ENCODE results near the gene RNF32. TPM values are rescaled to one million over a fixed set of nuclear protein-coding genes. Genes with fewer than 3 reads are reported as not detected.
A peak's percentile ranks its signal among the peaks of the same experiment; 100 is the strongest.
"Not testable (repeated sequence)": the region's sequence is repeated elsewhere in the genome, so short reads cannot be mapped to it uniquely, and the experiment has no call there.

Gene RNF32
- total and polyA plus RNA-seq, 12 donors: 0.21 to 1.00 (median 0.39) TPM; not detected in 3

DNA sequence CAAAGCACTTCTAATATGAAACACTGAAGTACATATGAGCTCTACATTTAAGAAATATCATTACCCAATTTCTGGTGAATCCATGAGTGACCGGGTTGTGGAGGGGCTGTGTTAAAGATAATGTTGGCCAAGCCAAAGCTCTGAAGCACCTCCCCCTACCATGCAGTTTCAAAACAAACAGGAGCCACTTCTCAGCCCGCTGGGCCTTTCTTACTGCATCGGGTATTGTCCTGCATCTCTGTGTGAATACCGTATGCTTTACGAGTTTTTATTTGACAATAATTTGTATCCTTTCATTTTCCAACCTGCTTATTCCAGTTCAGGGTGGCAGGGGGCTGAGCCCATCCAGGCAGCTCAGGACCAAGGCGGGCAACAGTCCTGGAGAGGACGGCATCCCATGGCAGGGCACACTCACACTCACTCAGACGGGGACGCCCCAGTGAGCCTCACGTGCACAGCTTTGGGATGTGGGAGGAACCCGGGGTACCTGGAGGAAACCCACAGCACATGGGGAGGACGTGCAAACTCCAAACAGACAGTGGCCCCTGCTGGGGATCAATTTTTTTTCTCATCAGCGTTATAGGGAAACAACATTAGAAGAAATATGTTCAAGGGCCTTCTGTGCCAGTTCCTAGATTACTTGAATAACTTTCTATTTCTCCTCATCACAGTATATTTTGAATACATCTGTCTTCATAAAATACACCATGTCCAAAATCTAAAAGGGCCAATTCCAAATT, 1.9 kb downstream of the RNF32 start:
- Histone ChIP-seq H3K4me3 (no peak overlapping the region), H3K4me1 (peaks cover 0 to 24% (median 13%) of the 10 kb centered on the region in 9 donors), H3K27ac (no peak overlapping the region), H3K9me3 (peaks cover 0 to 13% (median 0%) of the 10 kb centered on the region in 11 donors), H3K36me3 (no peaks in the 10 kb centered on the region), H3K27me3 (peaks cover 0 to 23% (median 4%) of the 10 kb centered on the region in 7 donors)
- DNase-seq (no peak), ATAC-seq (no peak)
- intact Hi-C loops (cut with DNase I): no loop called here
- 71 to 81% methylated on average over 13 of the region's 13 CpGs for WGBS, 2 donors
- TF ChIP-seq, protein P1, sequence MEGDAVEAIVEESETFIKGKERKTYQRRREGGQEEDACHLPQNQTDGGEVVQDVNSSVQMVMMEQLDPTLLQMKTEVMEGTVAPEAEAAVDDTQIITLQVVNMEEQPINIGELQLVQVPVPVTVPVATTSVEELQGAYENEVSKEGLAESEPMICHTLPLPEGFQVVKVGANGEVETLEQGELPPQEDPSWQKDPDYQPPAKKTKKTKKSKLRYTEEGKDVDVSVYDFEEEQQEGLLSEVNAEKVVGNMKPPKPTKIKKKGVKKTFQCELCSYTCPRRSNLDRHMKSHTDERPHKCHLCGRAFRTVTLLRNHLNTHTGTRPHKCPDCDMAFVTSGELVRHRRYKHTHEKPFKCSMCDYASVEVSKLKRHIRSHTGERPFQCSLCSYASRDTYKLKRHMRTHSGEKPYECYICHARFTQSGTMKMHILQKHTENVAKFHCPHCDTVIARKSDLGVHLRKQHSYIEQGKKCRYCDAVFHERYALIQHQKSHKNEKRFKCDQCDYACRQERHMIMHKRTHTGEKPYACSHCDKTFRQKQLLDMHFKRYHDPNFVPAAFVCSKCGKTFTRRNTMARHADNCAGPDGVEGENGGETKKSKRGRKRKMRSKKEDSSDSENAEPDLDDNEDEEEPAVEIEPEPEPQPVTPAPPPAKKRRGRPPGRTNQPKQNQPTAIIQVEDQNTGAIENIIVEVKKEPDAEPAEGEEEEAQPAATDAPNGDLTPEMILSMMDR (IDR thresholded peaks at IDR 0.05): no peak

GRCh38 chr7:156647330-156647729, 6.8 kb downstream of the RNF32 start:
- WGBS, 2 donors: 93 to 95% methylated on average over 5 of the region's 5 CpGs
- H3K27me3 ChIP-seq: peaks cover 0 to 45% (median 34%) of the 10 kb centered on the region in 7 donors
- intact Hi-C loops (cut with DNase I): not testable (repeated sequence)

GRCh38 chr7:156650042-156650441, 9.5 kb downstream of the RNF32 start:
- Histone ChIP-seq H3K4me1 (no peaks in the 10 kb centered on the region), H3K9me3 (no peaks in the 10 kb centered on the region), H3K27me3 (peaks cover 0 to 65% (median 45%) of the 10 kb centered on the region in 7 donors), H3K27ac (no peak overlapping the region), H3K4me3 (no peak overlapping the region), H3K36me3 (no peaks in the 10 kb centered on the region)
- DNase-seq: no peak
- TF ChIP-seq, protein P1 (IDR thresholded peaks at IDR 0.05): no peak
- ATAC-seq: peak in 1 of 8 donors; percentile 31
- 70 to 74% methylated on average over 9 of the region's 9 CpGs for WGBS, 2 donors
- intact Hi-C loops (cut with DNase I): no loop called here

More at GRCh38 chr7:156647330-156647729, 6.8 kb downstream of the RNF32 start:
- DNase-seq, H3K9me3 ChIP-seq, H3K4me1 ChIP-seq, H3K4me3 ChIP-seq, H3K36me3 ChIP-seq, ATAC-seq, H3K27ac ChIP-seq: not testable (repeated sequence)

GRCh38 chr7:156651474-156651873, 10.9 kb downstream of the RNF32 start:
- ATAC-seq: no peak
- TF ChIP-seq, protein P1 (IDR thresholded peaks at IDR 0.05): no peak
- no peaks in the 10 kb centered on the region for H3K4me1 ChIP-seq
- 91 to 94% methylated on average over 4 of the region's 4 CpGs for WGBS, 2 donors
- peaks cover 0 to 78% (median 51%) of the 10 kb centered on the region in 7 donors for H3K27me3 ChIP-seq
- no peak overlapping the region for H3K27ac ChIP-seq
- H3K9me3 ChIP-seq: no peaks in the 10 kb centered on the region
- H3K4me3 ChIP-seq: no peak overlapping the region
- intact Hi-C loops (cut with DNase I): no loop called here
- no peaks in the 10 kb centered on the region for H3K36me3 ChIP-seq
- no peak for DNase-seq

Data from heart right ventricle (tissue), 16 donors.